ENCODE results near the gene ANKRD60.

Gene ANKRD60

GRCh38 chr20:58228484-58229197 is at the start of gene ANKRD60:
TSS of gene ANKRD60 (minus strand) at chr20:58228653. CDS start at chr20:58228653, 0 bp downstream.
- peak in 1 of 4 experiments; percentile 28 for DNase-seq (ENCODE audit: low read depth in 4 of 4, low spot score in 1 of 4)

- DNase-seq (ENCODE audit: low read depth in 4 of 4, low spot score in 1 of 4), result no peak
Observed at GRCh38 chr20:58277578-58278472, 49.4 kb upstream of the ANKRD60 start.

- no peak for DNase-seq (ENCODE audit: low read depth in 4 of 4, low spot score in 1 of 4)
Observed at GRCh38 chr20:58277107-58277506, 48.7 kb upstream of the ANKRD60 start.

GRCh38 chr20:58274384-58274783 is 45.9 kb upstream of the ANKRD60 start:
- DNase-seq (ENCODE audit: low read depth in 4 of 4, low spot score in 1 of 4), result no peak

GRCh38 chr20:58271606-58272351 is 43.3 kb upstream of the ANKRD60 start:
- peak in 3 of 4 experiments; percentile 8 to 52 (median 23) for DNase-seq (ENCODE audit: low read depth in 4 of 4, low spot score in 1 of 4)

- DNase-seq (ENCODE audit: low read depth in 4 of 4, low spot score in 1 of 4), result no peak
Observed at GRCh38 chr20:58268936-58269619, 40.6 kb upstream of the ANKRD60 start.

GRCh38 chr20:58268421-58268821 is 40.0 kb upstream of the ANKRD60 start:
- DNase-seq (ENCODE audit: low read depth in 4 of 4, low spot score in 1 of 4), result no peak

GRCh38 chr20:58267389-58268215 is 39.1 kb upstream of the ANKRD60 start:
- no peak for DNase-seq (ENCODE audit: low read depth in 4 of 4, low spot score in 1 of 4)

- DNase-seq (ENCODE audit: low read depth in 4 of 4, low spot score in 1 of 4), result no peak
Observed at GRCh38 chr20:58264271-58264670, 35.8 kb upstream of the ANKRD60 start.

GRCh38 chr20:58261660-58262059 is 33.2 kb upstream of the ANKRD60 start:
- no peak for DNase-seq (ENCODE audit: low read depth in 4 of 4, low spot score in 1 of 4)

- DNase-seq (ENCODE audit: low read depth in 4 of 4, low spot score in 1 of 4), result no peak
Observed at GRCh38 chr20:58260006-58260405, 31.6 kb upstream of the ANKRD60 start.

GRCh38 chr20:58256842-58257241 is 28.4 kb upstream of the ANKRD60 start:
- DNase-seq (ENCODE audit: low read depth in 4 of 4, low spot score in 1 of 4), result no peak

GRCh38 chr20:58256307-58256706 is 27.9 kb upstream of the ANKRD60 start:
- DNase-seq (ENCODE audit: low read depth in 4 of 4, low spot score in 1 of 4), result no peak

GRCh38 chr20:58254890-58255289 is 26.4 kb upstream of the ANKRD60 start:
- no peak for DNase-seq (ENCODE audit: low read depth in 4 of 4, low spot score in 1 of 4)

GRCh38 chr20:58251979-58252591 is 23.6 kb upstream of the ANKRD60 start:
- no peak for DNase-seq (ENCODE audit: low read depth in 4 of 4, low spot score in 1 of 4)

- no peak for DNase-seq (ENCODE audit: low read depth in 4 of 4, low spot score in 1 of 4)
Observed at GRCh38 chr20:58251348-58251978, 23.0 kb upstream of the ANKRD60 start.

- no peak for DNase-seq (ENCODE audit: low read depth in 4 of 4, low spot score in 1 of 4)
Observed at GRCh38 chr20:58246346-58246745, 17.9 kb upstream of the ANKRD60 start.

GRCh38 chr20:58245931-58246330 is 17.5 kb upstream of the ANKRD60 start:
- DNase-seq (ENCODE audit: low read depth in 4 of 4, low spot score in 1 of 4), result no peak

Data from stimulated activated CD4-positive, alpha-beta T cell treated with anti-CD3 and anti-CD28 coated beads, Interleukin-1b, Interleukin-23, amount 100 ng/mL, for 24 hours (primary cell).